Right ventricle myocardium superior (tissue), 1 donor: ENCODE results near the gene FLNA. TPM values are rescaled to one million over a fixed set of nuclear protein-coding genes. Genes with fewer than 3 reads are reported as not detected.
A peak's percentile ranks its signal among the peaks of the same experiment; 100 is the strongest.
"Not testable (repeated sequence)": the region's sequence is repeated elsewhere in the genome, so short reads cannot be mapped to it uniquely, and the experiment has no call there.

Experiments used
- ATAC-seq: fragments of 200-7000 bp; cut with Tn5 transposase; one replicate; pipeline ENCODE4 v1.9.1; 2020; ENCODE audit warnings: mild to moderate bottlenecking; ENCODE audit not compliant: poor library complexity
- DNase-seq: peaks from one replicate; pipeline ENCODE4 v3.0.0-alpha.2; 2020
- intact Hi-C: fragments of 100-400 bp; cut with DNase I; formaldehyde crosslinking; loops from one replicate; pipeline ENCODE4 v1.11.2; 2022
- total RNA-seq: library from RNA; stranded (reverse); fragmentation: NEBNext Ultra II Directional; extraction: Animal tissue kit (Norgen Biotek cat#: 25700); gene quantifications from one replicate; pipeline ENCODE4 v1.2.1, GENCODE V29; 2021
- donor health status: DM: no; HTN: yes; CAD: no; lungs with severe emphysema.

FLNA gene
- total RNA-seq, 1 donor from 2014 or later = 216 TPM

DNA sequence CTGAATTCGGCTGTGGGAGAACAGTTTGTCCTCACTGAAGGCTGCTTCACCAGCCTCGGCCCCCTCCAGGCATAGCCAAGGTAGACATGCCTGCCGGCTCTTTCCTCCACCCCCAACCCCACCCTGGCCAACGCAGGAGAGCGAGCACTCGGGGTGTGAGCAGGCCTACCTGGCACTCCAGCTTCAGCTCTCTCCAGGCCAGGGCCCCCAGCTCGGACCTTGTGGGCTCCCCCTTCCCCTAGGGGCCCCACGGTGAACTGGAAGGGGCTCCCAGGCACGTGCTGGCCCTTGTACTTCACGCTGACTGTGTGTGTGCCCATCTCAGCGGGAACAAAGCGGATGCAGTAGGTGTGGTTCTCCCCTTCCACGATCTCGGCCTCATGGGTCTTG lies 22.4 kb downstream of the FLNA start:
- no peak for ATAC-seq
- intact Hi-C loops = no loop called here
- DNase-seq = peak; percentile 22

DNA sequence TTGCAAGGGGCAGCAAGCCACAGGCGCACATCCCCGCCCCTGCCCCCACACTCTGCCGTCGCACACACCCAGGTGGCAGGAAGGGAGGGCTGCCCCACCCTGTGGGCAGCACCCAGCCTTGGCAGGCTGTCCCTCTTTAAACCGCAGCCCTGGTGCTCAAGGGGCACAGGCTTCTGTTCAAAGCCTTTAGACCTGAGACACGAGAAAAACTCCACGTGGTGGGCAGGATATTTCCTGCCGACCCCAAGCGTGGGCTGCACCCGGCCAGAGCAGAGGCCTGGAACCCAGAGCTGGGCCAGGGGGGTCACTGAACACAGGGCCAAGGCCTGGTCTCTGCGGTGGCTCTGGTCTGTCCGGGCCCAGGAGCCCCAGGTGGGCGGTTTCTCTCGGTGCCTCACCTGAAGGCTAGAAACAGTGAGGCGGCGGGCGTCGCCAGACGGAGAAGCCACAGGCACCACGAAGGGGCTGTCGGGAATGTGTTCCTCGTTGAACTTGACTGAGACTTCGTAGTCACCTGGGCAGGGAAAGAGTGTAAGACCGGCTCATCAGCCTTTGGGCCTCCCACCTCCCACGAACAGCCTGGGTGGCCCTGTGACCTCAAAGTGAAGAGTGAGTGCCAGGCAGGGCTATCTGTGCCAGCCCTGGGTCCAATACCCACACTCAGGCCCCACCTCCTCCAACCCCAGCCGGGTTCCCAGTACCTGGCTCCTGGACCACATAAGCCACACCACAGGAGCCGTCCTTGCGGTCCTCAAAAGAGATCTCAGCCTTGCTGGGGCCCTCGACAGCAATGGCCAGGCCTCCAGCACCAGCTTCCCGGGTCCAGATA lies 23.0 kb downstream of the FLNA start:
- ATAC-seq (no peak), DNase-seq (peak; percentile 30)
- intact Hi-C loops = no loop called here

DNA sequence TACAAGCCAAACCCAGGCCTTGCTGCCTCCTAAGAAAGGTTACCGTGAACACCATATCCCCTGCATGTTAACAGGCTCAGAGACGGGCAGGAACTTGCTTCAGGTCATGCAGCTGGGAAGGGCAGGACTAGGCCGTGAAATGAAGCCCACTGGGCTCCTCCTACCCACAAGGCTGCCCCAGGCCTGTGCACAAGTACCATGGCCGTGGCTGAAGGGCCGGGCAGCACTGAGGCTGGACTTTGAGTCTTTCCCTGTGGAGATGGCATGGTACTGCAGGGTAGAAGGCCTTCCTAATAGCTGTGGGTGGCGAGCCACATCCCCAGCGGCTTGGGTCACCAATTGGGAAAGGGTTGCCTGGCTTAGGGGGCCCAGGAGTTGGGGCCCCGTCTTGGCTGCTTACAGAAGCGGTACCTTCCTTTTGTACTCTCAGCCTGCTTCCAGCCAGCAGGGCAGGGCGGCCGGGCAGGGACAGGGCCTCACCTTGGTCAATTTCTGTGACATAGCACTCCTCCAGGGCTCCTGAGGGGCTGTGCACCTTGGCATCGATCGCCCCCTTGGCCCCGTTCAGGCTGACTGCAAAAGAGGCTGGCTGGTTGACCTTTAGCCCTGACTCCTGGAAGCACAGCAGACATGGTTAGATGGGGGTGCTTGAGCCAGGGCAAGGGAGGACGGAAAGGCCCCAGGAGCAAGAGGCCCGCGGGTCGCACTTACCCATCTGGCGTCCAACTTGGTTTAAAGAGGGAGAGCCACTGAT lies 23.8 kb downstream of the FLNA start:
- DNase-seq (peak; percentile 33), ATAC-seq (no peak)
- intact Hi-C loops = no loop called here

DNA sequence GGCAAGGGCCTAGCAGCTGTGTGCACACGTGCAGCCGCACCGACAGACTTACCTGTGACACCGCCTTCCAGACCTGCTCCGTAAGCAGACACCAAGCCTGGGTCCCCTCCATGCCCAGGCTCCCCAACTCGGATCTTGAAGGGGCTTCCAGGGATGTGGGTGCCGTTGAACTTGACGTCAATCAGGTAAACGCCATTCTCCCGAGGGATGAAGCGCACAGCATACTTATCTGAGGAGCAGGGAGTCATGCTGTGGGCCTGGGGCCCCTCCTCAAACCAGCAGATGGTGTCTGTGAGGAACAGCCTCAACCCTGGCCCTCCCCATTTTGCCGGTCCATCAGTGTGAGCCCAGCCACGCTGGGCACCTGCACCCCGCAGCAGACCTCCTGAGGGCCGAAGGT lies 24.5 kb downstream of the FLNA start:
- intact Hi-C loops = no loop called here
- no peak for ATAC-seq
- DNase-seq = peak; percentile 14

DNA sequence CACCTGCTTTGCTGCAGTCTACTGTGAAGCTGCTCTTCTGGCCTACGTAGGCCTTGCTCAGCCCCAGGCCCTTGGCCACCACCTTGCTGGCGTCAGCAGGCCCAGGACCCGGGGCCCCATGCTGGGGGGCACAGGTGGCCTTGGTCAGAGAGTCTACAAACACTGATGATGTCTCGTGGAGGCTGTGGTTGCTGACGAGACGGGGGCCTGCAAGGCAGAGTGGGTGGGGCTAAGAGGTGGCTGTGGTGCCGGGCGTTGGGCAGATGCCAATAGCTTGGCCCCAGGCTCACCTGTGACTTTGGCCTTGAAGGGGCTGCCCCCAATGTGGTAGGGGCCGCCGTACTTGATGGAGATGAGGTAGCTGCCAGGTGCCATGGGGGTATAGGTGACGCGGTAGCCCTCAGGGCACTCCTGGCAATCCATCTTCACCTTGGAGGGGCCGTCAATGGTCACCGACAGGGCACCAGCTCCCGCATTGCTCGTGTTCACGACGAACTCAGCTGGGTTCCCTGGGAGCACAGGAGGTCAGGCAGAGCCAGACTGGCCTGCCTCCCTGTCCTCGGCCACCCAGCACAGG lies 25.0 kb downstream of the FLNA start:
- intact Hi-C loops = no loop called here
- ATAC-seq (no peak), DNase-seq (peak; percentile 14)

DNA sequence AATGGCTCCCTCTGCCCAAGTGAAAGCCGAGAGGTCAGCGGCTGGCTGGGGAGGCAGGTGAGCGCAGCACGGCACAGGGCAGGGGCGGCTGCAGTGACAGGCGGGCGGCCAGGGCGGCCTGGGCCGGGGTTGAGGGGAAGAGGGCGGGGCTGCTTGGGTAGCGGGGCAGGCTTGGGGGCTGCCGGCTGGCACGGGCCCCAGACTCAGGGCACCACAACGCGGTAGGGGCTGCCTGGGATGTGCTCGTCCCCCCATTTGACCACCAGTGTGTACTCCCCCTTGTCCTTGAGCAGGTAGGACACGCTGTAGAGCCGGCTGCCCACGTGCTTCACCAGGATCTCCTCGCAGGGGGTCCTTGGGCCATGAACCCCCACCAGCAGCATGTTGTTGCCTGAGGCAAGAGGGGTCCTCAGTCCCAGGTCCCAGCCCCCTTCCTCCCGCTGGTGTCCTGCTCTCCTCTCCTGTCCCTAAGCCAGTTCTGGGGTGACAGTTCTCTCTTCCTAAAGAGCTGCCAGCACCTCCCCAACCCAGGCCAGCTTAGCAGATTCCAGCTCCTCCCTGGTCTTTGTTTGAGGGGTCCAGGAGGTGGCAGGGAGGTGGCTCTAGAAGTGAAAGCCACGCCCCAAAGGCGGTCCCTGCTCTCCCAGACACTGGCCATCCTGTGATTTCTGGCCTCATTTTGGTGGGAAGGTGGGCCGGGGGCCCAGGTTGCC lies 25.6 kb downstream of the FLNA start:
- DNase-seq (peak; percentile 26), ATAC-seq (no peak)
- intact Hi-C loops = no loop called here

DNA sequence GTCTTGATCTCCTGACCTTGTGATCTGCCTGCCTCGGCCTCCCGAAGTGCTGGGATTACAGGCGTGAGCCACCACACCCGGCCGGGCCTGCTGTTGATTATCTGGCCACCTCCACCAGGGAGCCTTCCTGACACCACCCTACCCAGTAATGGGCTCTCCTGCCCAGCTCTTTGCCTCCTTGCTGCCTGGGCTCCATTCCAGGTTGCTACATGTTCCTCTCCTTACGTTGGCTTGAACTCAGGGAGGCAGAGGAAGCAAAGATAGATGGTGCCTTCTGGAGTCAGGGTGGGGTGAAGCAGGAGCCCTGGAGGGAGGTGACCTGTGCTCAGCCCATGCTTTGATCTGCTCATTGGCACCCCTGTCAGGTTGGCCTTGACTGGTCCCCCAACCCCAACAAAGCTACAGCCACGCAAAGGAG lies 26.3 kb downstream of the FLNA start:
- intact Hi-C loops = no loop called here
- no peak for ATAC-seq
- DNase-seq = peak; percentile 39

DNA sequence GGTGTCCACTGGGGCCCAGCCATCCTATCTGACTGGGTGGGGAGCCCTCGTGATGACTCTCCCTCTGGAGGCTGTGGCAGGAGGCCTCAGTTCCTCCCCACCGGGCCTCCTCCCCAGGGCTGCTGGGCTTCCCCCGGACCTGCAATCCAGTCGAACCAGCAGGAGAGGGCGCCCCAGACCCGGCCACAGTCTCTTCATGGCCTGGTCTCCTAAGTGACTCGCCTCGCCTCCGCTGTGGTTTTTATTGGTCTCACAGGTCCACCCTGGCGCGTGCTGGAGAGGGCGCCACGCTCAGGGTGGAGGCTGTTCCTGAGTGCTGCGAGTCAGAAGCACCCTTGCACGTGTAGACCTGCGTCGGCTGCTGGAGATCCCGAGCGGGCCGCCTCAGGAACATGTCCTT lies 30.8 kb downstream of the FLNA start:
- intact Hi-C loops, DNase-seq: not testable (repeated sequence)
- peak; percentile 29 for ATAC-seq

DNA sequence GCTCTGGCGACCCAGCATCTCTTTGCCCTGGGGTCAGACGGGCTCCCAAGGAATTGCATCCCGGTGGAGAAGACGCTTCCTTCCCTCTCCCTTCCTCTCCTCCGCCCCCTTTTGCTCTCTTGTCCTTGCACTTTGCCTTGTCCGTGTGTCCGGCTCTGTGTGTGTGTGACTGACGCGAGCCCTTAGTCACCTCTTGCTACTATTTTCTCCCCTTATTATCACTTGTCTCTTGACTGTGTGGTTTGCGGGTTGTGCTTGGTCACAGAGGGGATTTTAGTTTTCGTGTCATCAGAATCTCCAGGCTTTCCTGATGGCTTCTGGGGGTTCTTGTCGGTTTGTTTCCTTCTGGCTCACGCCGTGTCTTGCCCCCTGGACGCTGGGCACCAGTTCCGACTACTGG lies 31.4 kb downstream of the FLNA start:
- peak; percentile 1 for ATAC-seq
- DNase-seq, intact Hi-C loops: not testable (repeated sequence)

DNA sequence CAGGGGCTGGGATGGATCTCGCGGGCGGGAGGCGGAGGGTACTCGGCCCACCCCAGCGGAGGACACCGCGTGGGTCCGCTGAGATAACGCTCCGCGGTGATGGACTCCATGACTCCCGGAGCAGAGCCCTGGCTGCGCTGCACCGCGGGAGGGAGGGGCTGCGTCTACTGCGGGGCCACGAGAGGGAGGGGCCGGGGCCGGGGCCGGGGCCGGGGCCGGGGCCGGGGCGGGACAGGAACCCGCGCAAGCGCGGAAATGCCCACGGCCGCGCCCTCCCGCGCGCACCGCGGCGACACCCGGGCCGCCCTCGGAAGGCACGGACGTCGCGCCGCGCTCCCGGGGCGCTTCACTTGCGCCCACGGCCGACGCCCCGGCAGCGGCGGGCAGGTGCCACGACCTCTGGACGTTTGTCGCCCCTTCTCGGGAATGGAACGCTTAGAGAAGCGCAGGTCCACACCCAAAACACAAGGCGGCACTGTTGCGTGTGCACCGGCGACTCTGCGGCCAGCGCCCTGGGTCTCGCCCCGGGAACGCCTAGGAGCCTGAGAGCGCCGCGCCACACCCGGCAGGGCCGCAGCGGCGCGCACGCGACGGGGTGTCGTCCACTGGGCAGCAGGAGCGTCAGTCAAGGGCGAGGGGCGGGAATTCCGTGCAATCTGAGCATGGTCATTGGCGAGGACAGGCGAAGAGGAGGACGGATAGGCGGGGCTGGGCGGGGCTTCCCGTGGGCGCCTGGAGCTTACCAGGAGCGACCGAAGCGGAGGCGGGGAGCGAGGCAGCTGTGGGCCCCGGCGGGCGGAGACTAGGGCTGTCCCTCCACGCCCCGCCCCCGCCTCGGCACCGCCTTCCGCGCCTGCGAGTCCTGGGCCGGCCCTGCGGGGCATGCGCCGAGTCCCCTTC lies 32.8 kb downstream of the FLNA start:
- intact Hi-C loops, DNase-seq: not testable (repeated sequence)
- ATAC-seq = peak; percentile 86

DNA sequence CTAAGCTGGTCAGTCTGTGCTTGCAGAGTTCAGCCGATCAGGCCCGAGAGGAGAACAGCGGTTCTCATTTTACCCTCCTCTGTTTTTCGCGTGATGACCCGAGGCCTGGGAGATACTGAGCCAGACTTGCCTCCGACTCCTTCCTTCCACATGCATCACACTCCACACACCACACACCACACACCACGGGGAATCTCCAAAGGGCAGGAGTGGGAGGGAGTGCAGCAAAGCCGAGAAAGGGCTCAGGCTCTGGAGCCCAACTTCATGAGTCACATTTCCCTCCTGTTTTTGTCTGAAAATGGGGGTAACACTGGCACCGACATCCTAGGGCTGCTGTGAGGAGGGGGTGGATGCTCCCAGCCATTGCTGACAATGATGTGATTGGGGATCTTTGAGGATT lies 39.9 kb downstream of the FLNA start:
- intact Hi-C loops = no loop called here
- no peak for DNase-seq
- ATAC-seq = no peak

DNA sequence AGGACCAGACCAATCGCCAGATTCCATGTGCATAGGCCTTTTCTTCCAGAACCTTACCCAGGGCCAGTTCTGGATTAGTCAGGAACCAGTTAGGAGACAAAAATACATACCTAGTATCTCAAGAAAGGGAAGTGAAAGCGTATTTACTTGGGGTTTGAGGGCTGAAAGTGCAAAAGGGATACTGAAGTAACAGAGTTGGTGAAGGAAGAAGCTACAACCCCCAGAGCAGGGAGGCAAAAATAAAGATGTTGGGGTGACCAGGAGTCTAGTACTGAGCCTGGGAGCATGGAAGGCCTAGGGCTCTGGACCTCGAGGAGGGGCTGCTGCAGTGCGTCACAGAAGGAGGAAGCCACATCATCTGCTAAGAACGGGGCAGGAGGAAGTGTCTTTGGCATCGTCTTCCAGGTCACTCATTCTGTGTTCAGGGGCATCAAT lies 40.6 kb downstream of the FLNA start:
- DNase-seq (no peak), ATAC-seq (no peak)
- intact Hi-C loops = no loop called here

DNA sequence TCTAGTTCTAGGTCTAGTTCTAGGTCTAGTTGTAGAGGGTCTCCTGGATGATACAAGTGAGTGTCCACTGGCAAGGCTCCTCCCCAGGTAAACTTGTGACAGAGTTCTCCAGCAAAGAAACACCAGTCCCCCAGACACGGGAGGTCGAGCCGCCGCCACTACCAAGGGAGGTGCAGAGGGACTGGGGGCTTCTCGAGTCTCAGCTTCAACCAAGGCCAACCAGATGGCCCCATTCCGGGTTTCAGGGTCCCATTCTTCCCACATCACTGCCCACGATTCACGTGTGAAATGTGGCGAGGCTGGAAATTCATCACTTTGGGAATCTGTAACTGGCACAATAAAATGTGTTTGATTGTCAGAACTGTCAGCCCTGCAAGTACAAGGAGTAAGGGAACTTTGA lies 41.3 kb downstream of the FLNA start:
- no peak for ATAC-seq
- intact Hi-C loops = no loop called here
- DNase-seq = no peak

DNA sequence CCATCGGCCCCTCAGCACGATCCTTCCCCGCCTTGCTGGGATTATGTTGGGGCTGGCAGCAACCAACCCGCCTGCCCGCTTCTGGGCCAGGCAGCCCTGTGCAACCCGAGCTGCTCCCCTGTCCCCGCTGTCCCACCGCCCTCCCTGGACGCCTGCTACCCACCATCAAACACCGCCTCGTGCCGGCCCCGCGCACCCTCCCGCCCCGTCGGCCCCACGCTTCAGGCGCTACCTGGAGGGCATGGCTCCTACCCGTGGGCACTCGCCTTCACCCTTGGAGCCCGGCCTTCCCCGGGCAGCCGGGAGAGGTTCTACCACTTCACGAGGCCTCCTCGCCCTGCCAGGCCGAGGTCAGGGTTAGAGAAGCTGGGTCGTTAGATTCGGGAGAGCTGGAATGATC lies 41.9 kb downstream of the FLNA start:
- DNase-seq (no peak), ATAC-seq (no peak)
- intact Hi-C loops = no loop called here

DNA sequence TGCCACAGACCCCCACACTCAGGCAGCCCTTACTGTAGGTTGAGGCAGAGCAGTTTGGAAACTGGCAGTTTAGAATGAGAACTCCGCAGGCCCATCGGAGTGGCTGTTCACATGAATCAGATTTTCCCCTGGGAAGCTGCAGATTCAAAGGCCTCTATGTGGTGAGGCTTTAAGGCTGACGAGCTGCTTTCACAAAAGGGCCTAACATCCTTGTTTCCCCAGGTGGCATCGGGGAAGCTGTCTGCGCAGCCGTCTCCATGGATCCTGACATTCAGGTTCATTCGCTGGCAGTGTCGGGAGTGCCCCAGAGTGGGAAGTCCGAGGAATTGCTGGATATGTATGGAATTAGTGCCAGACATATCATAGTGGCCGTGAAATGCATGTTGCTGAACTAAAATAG lies 45.1 kb downstream of the FLNA start:
- DNase-seq (no peak), ATAC-seq (no peak)
- intact Hi-C loops = no loop called here

DNA sequence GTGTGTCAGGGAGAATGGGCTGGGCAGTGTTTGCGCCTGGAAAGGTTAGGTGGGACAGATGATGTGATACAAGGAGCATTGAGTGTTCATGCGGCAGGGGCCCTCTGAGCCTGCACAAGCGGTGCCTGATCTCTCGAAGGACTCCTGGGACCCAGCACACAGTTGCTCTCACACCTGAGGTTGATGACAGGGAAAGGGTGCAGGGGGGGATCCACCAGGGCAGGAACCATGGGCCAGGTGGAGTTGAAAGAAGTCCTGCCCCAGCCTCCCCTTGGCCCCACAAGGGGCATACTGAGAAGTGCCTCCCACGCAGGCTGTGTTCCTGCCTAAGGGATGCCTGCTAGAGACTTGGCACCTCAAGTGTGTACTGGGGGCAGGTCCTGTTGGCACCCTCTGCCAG lies 45.8 kb downstream of the FLNA start:
- intact Hi-C loops = no loop called here
- no peak for DNase-seq
- no peak for ATAC-seq

DNA sequence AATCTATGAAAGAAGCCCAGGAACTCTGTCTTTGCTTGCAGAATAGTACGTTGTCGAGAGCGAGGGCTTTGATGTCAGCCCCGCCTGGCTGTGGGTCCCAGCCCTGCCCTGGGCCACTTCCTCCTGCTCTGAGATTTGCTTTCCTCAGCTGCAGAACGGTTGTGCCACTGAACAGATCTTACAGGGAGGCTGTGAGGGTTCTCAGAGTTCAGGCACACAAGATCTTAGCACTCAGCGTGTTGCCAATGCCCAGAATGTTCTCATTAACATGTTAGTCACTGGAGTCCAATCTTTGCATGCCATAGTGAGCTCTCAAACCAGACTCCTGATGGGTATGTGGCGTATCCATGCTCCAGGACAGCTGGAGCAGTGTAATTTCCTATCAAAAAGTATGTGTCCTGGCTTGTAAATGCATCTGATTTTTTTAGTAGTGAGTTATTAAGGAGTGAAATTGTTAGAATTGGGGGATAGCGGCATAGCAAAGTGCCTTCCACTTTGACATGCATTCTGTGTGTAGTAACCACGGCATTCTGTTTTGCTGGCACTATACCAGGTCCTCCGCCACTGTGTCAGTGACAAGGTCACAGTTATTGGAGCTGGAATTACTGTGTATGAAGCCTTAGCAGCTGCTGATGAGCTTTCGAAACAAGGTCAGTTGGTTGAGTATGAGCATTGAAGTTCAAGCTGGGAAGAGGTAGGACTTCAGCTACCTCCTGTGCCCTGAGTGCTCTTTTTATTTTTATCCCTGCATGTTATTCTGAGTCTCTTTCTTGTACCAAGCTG lies 47.2 kb downstream of the FLNA start:
- DNase-seq (no peak), ATAC-seq (peak; percentile 73)
- intact Hi-C loops = no loop called here

DNA sequence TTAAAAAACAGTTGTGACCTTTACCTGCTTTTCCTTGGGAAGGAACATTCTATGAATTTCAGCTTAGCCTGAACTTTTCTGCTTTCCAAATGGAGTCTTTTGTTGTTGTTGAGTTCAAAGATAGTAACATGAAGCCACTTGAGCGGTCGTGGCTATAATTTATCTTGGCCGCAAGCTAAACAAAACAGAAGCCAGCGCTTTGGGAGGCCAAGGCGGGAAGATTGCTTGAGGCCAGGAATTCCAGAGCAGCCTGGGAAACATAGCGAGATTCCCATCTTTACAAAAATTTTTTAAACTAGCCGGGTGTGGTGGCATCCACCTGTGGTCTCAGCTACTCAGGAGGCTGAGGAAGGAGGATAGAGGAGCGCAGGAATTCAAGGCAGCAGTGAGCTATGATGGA lies 48.9 kb downstream of the FLNA start:
- no peak for DNase-seq
- ATAC-seq = no peak
- intact Hi-C loops = no loop called here
